Measurements from ENCODE around the gene RALGPS2.

Gene RALGPS2

DNA sequence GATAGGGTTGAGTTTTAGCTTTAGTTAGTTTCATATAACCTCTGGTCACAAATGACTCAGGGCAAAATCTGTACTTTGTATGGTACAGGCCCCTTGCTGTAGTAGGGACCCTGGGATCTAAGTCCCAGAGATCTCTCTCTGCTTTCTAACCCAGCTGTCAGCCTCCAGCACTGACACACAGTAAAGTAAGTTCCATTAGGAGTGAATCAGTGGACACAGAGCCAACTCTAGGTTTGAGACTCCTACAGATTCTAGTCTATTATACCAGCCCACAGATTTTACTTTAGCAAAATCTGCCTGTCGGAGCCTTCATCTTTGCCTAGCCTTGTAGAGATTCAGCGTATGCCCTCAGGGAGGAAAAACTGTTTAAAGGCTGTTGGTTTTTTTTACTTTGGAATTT is 93.4 kb downstream of the RALGPS2 start:
- Histone ChIP-seq H3K4me1 (ENCODE audit: low read length) (peaks cover 6% of the 10 kb centered on the region), H3K4me3 (ENCODE audit: low read length) (no peak overlapping the region), H4K20me1 (ENCODE audit: insufficient read depth, low read length) (no peaks in the 10 kb centered on the region), H3K79me2 (ENCODE audit: low read length) (no peaks in the 10 kb centered on the region), H3K36me3 (replicated peaks; ENCODE audit: low read depth, low read length) (no peaks in the 10 kb centered on the region), H3K9ac (ENCODE audit: low read length) (no peak overlapping the region), H3K4me2 (ENCODE audit: low read length) (no peak overlapping the region), H3K27ac (ENCODE audit: low read length) (no peak overlapping the region), H3K9me3 (ENCODE audit: insufficient read depth, low read length) (no peaks in the 10 kb centered on the region), H3K27me3 (ENCODE audit: low read depth, low read length) (no peaks in the 10 kb centered on the region), H2AFZ (ENCODE audit: low read depth, low read length) (no peak overlapping the region)
- TF ChIP-seq EZH2phosphoT487 (IDR thresholded peaks at IDR 0.05; ENCODE audit: low read depth) = no peak
- TF ChIP-seq, protein P1, sequence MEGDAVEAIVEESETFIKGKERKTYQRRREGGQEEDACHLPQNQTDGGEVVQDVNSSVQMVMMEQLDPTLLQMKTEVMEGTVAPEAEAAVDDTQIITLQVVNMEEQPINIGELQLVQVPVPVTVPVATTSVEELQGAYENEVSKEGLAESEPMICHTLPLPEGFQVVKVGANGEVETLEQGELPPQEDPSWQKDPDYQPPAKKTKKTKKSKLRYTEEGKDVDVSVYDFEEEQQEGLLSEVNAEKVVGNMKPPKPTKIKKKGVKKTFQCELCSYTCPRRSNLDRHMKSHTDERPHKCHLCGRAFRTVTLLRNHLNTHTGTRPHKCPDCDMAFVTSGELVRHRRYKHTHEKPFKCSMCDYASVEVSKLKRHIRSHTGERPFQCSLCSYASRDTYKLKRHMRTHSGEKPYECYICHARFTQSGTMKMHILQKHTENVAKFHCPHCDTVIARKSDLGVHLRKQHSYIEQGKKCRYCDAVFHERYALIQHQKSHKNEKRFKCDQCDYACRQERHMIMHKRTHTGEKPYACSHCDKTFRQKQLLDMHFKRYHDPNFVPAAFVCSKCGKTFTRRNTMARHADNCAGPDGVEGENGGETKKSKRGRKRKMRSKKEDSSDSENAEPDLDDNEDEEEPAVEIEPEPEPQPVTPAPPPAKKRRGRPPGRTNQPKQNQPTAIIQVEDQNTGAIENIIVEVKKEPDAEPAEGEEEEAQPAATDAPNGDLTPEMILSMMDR (IDR thresholded peaks at IDR 0.05; ENCODE audit: low read depth, low read length) = no peak

DNA sequence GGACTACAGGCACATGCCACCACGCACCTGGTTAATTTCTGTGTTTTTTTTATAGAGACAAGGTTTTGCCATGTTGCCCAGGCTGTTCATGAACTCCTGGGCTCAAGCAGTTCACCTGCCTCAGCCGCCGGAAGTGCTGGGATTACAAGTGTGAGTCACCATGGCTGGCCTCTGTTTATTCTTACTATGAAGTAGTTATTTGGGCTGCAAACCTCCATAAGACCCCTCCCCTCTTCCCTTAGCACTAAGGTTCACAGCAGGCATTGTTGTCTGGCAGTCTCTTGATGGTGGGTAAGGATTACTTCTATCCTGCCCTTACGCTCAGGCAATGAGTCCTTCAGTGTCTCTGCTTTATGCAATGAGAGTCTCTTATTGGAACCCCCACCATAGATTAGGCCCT is 94.1 kb downstream of the RALGPS2 start:
- Histone ChIP-seq H3K4me2 (ENCODE audit: low read length) (no peak overlapping the region), H3K4me1 (ENCODE audit: low read length) (peaks cover 6% of the 10 kb centered on the region), H3K27me3 (ENCODE audit: low read depth, low read length) (no peaks in the 10 kb centered on the region), H3K79me2 (ENCODE audit: low read length) (no peaks in the 10 kb centered on the region), H3K27ac (ENCODE audit: low read length) (no peak overlapping the region), H3K36me3 (replicated peaks; ENCODE audit: low read depth, low read length) (no peaks in the 10 kb centered on the region), H2AFZ (ENCODE audit: low read depth, low read length) (no peak overlapping the region), H4K20me1 (ENCODE audit: insufficient read depth, low read length) (no peaks in the 10 kb centered on the region), H3K9me3 (ENCODE audit: insufficient read depth, low read length) (no peaks in the 10 kb centered on the region), H3K4me3 (ENCODE audit: low read length) (no peak overlapping the region), H3K9ac (ENCODE audit: low read length) (no peak overlapping the region)
- no peak for TF ChIP-seq EZH2phosphoT487 (IDR thresholded peaks at IDR 0.05; ENCODE audit: low read depth)
- TF ChIP-seq, protein P1 (IDR thresholded peaks at IDR 0.05; ENCODE audit: low read depth, low read length) = no peak

DNA sequence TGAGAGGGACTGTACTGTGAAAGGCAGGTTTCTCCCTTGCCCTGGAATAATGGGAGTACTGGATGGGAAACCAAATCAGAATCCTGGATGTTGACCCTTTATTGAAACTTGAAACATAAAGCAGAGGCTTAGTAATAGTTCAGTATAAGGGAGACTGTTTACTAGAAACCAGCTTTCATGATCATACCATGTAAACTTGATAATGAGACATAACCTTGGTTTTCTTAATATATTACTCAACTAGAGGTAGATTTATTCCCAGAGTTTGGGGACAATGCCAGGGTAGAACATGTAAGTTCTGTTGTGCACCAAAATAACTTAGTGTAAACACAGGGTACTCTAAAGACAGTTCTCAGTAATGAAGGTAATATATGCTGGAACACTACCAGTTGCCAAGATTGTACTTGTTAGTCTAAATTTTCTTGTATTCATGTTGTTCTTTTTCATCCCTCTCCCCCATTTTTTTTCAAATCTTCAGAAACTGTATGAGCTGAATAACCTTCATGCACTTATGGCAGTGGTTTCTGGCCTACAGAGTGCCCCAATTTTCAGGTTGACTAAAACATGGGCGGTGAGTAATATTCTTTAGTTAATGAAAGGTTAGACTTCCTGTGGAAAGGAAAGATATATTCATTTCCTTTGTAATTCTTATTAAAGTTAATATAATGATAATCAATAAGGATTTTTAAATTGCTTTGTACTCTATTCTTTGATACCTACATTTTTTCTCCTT is 96.3 kb downstream of the RALGPS2 start:
- Histone ChIP-seq H3K4me3 (ENCODE audit: low read length) (no peak overlapping the region), H3K36me3 (replicated peaks; ENCODE audit: low read depth, low read length) (no peaks in the 10 kb centered on the region), H2AFZ (ENCODE audit: low read depth, low read length) (no peak overlapping the region), H3K9me3 (ENCODE audit: insufficient read depth, low read length) (no peaks in the 10 kb centered on the region), H3K9ac (ENCODE audit: low read length) (no peak overlapping the region), H3K79me2 (ENCODE audit: low read length) (no peaks in the 10 kb centered on the region), H3K27ac (ENCODE audit: low read length) (no peak overlapping the region), H3K27me3 (ENCODE audit: low read depth, low read length) (no peaks in the 10 kb centered on the region), H4K20me1 (ENCODE audit: insufficient read depth, low read length) (no peaks in the 10 kb centered on the region), H3K4me1 (ENCODE audit: low read length) (peaks cover 6% of the 10 kb centered on the region), H3K4me2 (ENCODE audit: low read length) (no peak overlapping the region)
- no peak for TF ChIP-seq EZH2phosphoT487 (IDR thresholded peaks at IDR 0.05; ENCODE audit: low read depth)
- TF ChIP-seq, protein P1 (IDR thresholded peaks at IDR 0.05; ENCODE audit: low read depth, low read length) = no peak

DNA sequence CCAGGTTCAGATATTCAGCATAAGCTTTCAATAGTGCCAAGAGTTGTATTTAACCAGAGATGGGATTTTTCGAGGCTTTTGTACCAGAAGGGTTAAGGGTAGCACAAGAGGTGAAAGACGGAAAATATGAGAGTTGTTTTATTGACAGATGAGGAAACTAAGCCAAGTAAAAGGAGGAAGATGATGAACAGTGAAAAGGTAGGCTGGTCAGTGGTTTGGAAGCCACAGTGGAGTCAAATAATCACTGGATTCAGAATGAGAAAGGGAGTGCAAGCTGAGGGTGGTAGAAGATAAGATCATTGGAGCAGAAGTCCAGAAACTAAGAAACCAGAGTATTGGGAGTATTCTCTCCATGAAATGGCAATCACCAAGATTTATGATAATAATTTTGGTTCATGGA is 100.1 kb downstream of the RALGPS2 start:
- Histone ChIP-seq H4K20me1 (ENCODE audit: insufficient read depth, low read length) (no peaks in the 10 kb centered on the region), H3K36me3 (replicated peaks; ENCODE audit: low read depth, low read length) (no peaks in the 10 kb centered on the region), H3K27me3 (ENCODE audit: low read depth, low read length) (no peaks in the 10 kb centered on the region), H3K4me2 (ENCODE audit: low read length) (no peak overlapping the region), H3K79me2 (ENCODE audit: low read length) (no peaks in the 10 kb centered on the region), H3K4me3 (ENCODE audit: low read length) (no peak overlapping the region), H3K4me1 (ENCODE audit: low read length) (peaks cover 6% of the 10 kb centered on the region), H2AFZ (ENCODE audit: low read depth, low read length) (no peak overlapping the region), H3K9me3 (ENCODE audit: insufficient read depth, low read length) (no peaks in the 10 kb centered on the region), H3K27ac (ENCODE audit: low read length) (no peak overlapping the region), H3K9ac (ENCODE audit: low read length) (no peak overlapping the region)
- TF ChIP-seq EZH2phosphoT487 (IDR thresholded peaks at IDR 0.05; ENCODE audit: low read depth) = no peak
- TF ChIP-seq, protein P1 (IDR thresholded peaks at IDR 0.05; ENCODE audit: low read depth, low read length) = no peak

Measured in OCI-LY3 (cell line).